HG03342 (cell line): ENCODE data around the gene SELENOM.
"Not testable (repeated sequence)": the region's sequence is repeated elsewhere in the genome, so short reads cannot be mapped to it uniquely, and the experiment has no call there.

ENCODE experiments used
- ATAC-seq: cut with Tn5 transposase; IDR thresholded peaks from one replicate; pipeline ENCODE4 v1.9.1; 2021; ENCODE audit warnings: mild to moderate bottlenecking, moderate library complexity; ENCODE audit not compliant: unreplicated experiment

SELENOM gene

DNA sequence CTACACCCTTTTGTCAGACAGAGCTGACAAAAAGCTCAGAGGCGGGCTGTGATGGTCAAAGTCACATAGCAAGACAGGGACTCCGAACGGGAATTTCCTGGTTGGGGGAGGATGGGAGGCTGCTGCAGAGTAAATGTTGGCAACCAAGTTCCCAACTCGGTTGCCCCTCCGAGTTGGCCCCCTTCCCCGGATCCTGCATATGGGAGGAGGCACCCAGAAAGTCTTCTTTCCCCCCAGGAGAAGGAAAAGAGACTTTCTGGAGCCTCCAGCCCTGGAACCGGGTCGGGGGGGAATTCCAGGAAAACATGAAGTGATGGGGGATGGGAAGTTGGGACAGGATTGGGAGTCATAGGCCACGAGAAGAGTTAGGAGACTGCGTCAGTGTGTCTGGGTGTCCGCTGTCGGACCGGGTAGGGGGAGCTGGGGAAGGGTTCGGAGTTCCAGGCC is 614 bp downstream of the SELENOM start:
- ATAC-seq = no peak

DNA sequence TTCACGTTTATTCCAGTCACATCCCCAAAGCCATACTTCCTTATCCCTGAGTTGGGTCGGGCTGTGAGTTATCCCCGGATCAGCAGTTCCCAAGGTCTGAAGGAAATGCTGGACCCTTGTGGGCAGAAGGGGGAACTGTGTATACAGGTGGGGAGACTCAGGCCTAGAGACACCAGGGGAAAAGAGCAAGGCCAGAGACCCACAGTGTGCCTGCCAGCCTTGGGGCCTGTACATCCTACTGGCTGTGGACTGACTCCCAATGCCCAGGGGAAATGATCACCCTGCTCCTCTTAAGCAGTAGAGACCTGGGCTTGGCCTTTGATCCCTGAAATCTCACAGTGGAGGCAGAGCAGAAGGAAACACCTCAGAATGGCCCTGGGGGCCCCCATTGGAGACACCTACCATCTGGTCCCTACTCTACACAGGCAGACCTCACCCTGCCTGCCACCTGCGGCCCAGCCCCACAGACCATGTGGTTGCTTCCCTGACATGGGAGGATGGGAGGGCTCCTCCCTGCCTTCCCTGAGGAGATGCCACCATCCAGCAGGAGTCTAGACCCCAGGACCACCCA is 1.3 kb downstream of the SELENOM start:
- no peak for ATAC-seq

DNA sequence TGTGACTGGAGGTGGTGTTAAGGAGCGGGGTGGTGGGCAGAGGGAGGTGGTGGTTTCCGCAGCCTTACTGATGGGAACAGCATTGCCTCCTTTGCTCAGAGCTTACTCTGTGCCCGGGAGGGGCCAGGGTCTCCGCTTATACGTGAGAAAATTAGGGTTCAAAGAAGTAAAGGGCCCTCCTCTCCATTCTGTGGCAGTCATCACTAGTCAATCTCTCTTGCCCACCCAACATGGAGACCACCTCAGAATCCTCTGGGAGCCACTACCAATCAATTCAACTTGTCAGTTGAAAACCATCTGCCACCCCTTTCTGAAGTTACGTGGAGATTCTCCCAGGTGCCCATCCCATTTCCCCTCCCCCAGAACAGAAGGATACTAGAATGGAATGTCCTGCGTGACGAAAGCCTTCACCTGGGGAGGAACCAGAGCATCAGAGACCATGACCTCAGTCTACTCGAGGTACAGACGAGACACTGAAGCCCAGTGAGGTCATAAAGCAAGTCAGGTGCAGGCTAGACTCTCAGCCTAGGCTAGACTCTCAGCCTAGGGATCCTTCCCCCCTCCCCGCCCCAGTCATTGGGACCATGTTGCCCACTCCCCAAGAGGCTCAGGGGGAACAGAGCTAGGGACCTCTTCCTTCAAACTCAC is 2.0 kb downstream of the SELENOM start:
- no peak for ATAC-seq

DNA sequence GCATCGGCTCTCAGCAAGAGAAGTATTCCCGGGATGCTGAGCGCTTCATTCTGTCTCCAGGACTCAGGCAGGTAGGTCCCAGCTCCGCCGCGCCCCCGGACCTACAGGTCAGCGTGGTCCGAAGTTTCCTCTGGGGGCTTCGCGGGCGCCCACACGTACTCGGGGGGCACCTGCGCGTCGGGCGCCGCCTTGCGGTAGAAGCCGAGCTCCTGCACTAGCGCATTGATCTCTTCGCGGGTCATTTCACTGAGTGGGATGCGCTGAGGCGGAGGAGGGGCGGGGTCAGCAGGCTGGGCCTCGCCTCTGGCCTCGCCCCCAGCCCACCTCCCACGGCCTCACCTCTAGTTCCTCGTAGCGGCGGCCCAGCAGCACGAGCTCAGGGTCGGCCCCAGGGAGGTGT is 2.5 kb downstream of the SELENOM start:
- no peak for ATAC-seq

DNA sequence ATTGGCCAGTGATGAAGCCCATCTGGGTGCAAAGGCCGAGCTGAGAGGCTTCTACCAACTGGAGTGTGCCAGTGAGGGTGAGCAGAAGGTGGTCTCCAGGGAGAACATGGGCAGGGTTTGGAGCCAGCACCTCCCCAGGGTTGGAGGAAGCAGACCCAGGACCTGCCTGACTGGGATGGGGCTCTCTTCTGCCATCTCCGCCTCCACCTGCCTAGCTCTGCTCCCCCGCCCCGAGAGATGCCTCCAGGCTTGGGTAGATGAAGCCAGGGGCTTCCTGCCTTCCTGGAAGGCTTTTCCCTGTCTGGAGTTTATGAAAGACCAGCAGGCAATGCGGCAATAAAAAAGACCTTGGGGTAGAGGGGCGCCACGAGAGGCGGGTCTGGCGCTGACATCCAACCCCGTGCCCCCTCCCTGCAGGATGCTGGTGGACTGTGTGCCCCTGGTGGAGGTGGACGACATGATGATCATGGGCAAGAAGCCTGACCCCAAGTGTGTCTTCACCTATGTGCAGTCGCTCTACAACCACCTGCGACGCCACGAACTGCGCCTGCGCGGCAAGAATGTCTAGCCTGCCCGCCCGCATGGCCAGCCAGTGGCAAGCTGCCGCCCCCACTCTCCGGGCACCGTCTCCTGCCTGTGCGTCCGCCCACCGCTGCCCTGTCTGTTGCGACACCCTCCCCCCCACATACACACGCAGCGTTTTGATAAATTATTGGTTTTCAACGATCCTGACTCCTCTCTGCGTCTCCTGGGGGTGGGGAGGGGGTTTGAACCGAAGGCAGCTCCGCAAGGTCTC is 3.3 kb downstream of the SELENOM start:
- ATAC-seq = no peak

DNA sequence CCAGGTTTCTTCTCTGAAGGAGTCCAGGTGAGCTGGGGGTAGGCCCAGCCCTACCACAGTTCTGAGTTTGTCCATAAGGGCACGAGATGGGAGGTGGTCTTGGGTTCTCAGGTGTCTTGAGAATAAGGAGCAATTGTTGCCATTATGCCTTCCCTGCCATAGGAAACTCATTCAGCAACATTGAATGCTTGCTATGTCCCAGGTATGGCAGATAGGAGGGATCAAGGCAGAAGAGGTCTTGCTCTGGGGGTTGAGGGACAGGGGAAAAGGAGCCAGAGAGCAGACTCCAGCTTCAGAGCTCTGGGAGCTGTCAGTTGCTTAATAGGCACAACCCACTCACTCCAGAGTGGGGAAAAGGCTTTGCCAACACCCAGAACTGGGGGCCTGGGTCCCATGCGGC is 4.3 kb downstream of the SELENOM start:
- ATAC-seq = no peak

DNA sequence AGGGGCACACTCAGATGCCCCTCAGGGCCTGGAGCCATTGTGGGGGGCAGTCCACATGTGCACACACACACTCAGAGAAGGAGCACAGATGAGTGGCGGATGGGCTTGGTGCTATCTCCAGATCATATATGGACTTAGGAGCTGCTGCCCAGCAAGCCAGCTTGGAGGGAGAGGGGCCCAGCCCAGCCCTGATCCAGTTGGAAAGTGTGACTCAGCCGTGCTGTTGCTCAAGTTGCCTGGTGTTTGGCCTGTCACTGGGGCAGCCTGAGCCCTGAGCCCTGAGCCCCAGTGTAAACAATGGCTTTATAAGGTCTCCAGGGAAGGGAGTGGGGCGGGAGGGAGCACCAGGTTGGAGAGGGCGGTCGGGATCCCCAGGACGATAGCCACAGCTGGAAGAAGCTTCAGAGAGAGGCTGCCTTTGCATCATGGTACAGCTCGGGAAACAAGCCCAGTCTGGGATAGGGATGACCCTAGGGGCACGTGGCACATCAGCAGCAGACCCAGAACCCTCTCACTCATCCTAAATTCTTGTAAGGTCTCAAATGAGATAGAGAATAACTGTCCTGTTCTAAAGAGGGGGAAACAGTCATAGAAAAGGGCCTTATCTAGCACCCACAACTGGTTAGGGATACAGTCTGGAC is 4.8 kb downstream of the SELENOM start:
- ATAC-seq = no peak

DNA sequence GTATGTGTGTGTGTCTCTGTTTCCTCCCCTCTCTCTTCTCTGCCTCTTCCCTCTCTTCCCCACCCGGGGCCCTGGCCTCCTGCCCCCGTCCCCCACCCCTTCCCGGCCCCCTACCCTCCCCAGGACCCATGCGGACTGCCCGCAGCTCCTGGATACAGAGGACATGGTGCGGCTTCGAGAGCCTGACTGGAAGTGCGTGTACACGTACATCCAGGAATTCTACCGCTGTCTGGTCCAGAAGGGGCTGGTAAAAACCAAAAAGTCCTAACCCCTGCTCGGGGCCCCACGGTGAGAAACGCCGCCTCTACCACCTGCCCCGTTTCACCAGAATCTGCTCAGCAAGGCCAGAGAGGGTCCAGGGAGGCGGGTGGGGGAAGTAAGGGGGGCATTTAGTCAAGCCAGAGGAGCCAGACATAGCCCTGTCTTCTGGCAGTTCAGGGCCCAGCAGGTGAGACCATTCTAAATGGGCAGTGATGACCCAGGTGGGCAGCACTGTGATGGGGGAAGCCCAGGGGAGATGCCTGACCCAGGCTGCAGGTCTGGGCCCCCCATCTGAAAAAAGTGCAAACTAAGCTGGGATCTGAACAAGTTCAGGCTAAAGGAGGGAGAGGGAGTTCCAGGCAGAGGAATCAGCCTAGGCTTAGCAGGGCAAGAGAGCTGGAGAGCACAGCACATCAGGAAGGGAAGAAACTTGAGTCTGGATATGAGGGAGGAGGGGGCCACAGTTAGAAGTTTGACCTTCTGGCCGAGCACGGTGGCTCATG is 6.4 kb downstream of the SELENOM start:
- no peak for ATAC-seq

DNA sequence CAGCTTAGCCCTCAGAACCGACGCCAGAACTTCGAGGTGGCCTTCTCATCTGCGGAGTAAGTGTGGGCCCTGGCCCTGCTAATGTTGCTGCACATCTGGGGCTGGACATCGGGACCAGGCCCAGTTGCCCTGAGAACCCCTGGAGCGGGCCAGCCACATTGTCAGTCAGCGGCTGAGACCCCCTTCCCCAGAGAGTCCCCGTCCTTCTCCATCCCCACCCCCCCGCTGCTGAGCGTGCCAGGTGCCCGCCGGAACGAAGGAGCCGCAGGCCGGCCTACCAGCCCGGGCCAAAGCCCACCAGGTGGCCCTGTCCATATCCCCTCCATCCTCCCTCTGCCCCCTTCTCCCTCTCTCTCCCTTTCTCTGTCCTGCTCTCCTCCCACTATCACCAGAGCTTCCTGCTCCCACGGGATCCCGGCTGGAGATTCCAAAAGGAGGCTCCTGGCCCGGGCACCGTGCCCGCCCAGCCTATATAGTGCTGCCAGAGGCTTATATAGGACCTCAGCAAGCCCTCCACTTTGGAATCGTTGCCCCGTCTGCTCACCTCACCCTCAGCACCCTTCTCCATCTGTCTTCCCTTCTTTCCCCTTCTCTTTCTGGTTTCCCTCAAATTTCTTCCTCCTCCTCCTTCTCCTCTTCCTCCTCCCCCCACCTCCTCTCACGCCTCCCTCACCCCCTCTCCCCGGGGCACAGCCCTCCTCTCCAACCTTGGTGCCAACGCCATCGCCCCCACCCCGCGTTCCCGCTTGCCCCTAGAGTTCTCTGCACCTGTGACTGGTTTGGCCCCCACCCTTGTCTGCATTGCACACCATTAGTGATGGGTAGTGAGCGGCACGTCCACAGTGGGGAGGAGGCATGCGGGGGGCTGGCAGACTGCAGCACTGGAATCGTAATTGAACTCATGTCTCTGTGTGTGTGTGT is 7.3 kb downstream of the SELENOM start:
- ATAC-seq = no peak

DNA sequence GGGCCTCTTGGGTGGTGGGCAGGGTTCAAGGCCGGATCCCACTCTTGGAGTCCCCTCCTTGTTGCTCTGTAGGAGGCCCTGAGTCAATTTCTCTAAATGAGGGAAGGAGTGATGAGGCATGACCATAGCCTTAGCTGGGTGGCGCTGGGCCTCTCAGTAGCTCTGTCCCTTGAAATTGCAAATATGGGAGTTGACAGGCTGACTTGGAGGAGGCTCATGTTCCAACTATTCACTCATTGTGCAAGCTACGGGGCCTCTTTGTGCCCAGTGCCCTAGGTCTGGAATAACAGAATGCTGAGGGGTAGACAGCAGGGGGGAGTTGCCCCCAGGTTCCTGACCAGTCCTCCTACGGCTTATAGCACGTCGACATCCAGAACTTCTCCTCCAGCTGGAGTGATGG is 8.0 kb downstream of the SELENOM start:
- no peak for ATAC-seq

DNA sequence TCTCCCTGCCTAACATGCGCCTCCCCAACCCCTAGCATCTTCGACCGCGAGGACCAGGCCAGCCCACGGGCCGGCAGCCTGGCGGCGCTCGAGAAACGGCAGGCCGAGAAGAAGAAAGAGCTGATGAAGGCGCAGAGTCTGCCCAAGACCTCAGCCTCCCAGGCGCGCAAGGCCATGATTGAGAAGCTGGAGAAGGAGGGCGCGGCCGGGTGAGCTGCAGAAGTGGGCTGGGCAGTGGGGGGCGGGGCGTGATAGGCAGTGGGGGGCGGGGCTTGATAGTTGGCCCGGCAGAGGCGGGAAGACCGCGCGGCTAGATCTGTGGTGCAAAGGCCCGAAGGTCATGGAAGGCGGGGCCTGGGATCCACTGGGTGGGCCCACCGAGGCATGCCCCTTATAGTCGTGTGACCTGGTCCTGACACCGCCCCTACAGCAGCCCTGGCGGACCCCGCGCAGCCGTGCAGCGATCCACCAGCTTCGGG is 8.7 kb downstream of the SELENOM start:
- ATAC-seq = no peak

DNA sequence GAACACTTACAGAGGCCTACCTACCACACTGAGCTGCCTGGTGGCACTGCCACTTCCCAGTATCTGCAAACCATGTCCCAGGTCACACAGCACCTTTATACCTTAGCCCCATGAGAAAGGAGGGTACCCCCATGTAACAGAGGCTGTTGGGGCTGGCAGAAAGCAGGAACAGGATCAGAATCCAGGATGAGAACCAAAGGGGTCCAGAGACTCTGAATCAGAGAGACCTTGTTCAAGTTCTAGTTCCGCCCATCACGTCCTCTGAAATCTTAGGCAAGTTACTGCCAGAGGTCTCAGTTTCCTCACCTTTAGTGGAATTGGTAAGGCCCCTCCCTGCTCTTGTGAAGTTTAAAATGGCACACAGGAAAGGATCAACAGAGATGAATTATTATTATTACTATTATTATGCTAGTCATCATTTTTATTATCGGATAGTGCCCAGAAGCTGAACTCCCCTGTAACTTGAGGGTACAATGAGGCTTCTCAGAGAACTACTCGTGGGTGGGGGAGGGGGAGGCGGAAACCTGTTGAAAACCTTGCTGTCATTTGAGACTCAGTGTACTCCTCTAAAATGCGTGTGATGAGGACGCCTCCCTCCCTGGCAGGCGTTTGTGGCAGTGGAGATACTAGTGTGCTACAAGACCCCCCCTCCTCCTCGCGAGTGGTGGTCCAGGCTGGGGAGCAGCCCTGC is 9.3 kb downstream of the SELENOM start:
- no peak for ATAC-seq

DNA sequence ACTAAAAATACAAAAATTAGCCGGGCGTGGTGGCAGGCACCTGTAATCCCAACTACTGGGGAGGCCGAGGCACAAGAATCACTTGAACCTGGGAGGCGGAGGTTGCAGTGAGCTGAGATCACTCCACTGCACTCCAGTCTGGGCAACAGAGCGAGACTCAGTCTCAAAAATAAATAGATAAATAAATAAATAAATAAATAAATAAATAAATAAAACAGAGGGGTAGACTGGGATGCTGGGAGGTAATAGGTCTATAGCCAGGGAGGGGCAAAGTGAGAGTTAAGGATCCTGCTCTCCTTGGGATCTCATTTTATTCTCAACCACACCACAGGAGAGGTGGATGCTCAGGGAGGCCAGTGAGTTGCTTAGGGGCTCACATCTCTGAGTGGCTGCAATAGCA is 9.8 kb downstream of the SELENOM start:
- ATAC-seq = not testable (repeated sequence)

DNA sequence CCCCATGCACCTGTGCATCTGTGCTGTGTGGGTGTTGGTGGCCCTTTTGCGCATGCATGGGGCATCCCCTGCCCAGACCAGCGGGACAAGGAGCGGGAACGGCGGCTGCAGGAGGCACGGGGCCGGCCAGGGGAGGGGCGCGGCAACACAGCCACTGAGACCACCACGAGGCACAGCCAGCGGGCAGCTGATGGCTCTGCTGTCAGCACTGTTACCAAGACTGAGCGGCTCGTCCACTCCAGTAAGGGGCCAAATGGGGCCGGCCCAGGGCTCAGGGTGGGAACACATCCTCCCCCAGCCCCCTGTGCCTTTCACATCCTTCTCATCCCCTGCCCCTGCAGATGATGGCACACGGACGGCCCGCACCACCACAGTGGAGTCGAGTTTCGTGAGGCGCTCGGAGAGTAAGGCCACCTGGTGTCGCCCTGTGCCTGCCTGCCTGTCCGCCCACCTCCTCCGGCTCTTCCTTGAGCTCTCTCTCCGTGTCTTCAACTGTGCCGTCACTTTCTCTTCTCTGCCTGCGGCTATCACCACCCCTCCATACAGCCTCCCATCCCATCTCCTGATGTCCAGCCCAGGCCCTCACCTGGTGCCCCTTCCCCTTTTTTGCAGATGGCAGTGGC is 10.6 kb downstream of the SELENOM start:
- no peak for ATAC-seq

DNA sequence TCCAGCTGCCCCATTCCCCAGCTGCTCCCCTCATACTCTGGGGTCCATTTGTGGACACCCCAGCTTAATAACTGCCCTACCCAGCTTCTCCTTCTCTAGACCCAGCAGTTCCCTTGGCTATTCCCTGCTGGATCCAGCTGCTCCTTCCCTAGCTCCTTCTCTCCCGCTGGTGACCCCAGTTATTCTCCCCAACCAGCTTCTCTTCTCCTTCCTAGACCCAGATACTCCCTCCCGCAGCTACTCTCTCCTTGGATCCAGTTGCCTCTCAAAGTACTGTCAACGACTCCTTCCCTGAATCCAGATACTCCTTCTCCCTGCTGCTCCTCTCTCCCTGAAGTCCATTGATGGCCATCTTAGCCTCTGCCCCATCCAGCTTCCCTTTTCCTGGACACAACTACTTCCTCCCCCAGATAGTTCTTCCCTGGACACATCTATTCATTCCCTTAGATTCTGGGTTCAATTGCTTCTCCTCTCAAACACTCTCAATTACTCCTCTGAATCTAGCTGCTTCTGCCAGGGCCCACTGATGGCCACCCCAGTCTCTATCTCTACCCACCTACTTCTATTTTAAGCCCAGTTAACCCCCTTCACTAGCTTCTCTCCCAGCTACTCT is 11.6 kb downstream of the SELENOM start:
- ATAC-seq = no peak

DNA sequence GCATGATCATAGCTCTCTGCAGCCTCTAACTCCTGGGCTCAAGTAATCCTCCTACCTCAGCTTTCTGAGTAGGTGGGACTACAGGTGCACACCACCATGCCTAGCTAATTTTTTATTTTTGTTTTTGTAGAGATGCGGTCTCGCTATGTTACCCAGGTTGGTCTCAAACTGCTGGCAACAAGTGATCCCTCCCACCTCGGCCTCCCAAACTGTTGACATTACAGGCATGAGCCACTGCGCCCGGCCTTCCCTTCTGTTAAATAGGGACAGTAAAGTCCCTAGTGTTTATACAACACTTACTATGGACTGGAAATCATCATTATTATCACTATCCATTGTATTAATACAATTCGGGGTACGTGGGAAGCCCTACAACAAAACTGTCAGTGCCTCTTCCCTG is 12.6 kb downstream of the SELENOM start:
- ATAC-seq = no peak

DNA sequence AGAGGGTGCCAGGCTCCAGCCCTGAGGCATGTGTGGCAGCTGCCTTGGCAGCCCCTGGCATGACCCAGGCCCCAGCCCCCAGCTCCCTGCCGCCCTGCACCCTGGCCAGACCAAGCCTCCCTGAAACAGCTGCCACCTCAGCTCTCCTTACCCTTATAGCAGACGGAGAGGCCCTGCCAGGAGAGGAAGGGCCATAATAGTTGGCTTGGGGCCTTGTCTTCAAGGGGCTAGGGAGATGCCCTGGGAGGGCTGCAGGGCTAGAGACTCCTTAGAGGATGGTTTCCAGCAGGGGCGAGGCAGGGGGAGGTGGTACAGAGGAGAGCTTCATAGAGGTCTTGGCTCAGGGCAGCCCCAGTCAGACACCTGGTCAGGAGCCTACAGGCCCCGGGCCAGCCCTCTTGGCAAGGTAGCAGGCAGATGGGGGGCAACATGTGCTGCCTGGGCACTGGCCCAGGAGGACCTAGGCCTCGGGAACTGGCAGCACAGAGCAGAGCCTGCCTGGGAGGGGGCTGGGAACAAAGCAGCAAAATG is 13.3 kb downstream of the SELENOM start:
- no peak for ATAC-seq
